Left ventricle myocardium inferior (tissue), 1 donor: ENCODE data around the gene ATXN7L1. TPM values are rescaled to one million over a fixed set of nuclear protein-coding genes. Genes with fewer than 3 reads are reported as not detected.

Experiments
- DNase-seq: peaks from one replicate; pipeline ENCODE4 v3.0.0-alpha.2; 2020
- H3K27ac ChIP-seq: fragments of 200-600 bp; replicated peaks from 2 replicates; pipeline ENCODE4 v1.8.0; 2021
- H3K27me3 ChIP-seq: fragments of 200-600 bp; 2 replicates; pipeline ENCODE4 v1.8.0; 2021; ENCODE audit warnings: low read depth
- H3K36me3 ChIP-seq: fragments of 200-600 bp; 2 replicates; pipeline ENCODE4 v1.8.0; 2021
- H3K4me1 ChIP-seq: fragments of 200-600 bp; 2 replicates; pipeline ENCODE4 v1.8.0; 2021
- H3K4me3 ChIP-seq: fragments of 200-600 bp; 2 replicates; pipeline ENCODE4 v1.8.0; 2021; ENCODE audit warnings: mild to moderate bottlenecking, moderate library complexity
- H3K9me3 ChIP-seq: fragments of 200-600 bp; replicated peaks from 2 replicates; pipeline ENCODE4 v1.8.0; 2021
- CTCF ChIP-seq: fragments of 200-600 bp; IDR thresholded peaks from 2 replicates; pipeline ENCODE4 v1.8.0; 2021; ENCODE audit warnings: antibody characterized with exemption, mild to moderate bottlenecking, borderline replicate concordance
- intact Hi-C: fragments of 100-400 bp; cut with micrococcal nuclease; formaldehyde crosslinking; loops from one replicate; pipeline ENCODE4 v1.11.0; 2022
- total RNA-seq: library from RNA; stranded (reverse); fragmentation: NEBNext Ultra II Directional; extraction: Animal tissue kit (Norgen Biotek cat#: 25700); gene quantifications from one replicate; pipeline ENCODE4 v1.2.1, GENCODE V29; 2021
- donor health status: DM: no; HTN: yes; CAD: no; lungs with severe emphysema.

Gene ATXN7L1
- total RNA-seq, 1 donor from 2014 or later, result 6.2 TPM

GRCh38 chr7:105917659-105918058 lies 41.3 kb upstream of the ATXN7L1 start:
- Histone ChIP-seq H3K27me3 (no peaks in the 10 kb centered on the region), H3K4me1 (no peaks in the 10 kb centered on the region), H3K27ac (no peak overlapping the region), H3K4me3 (no peak overlapping the region), H3K36me3 (no peaks in the 10 kb centered on the region), H3K9me3 (no peaks in the 10 kb centered on the region)
- DNase-seq, result no peak
- TF ChIP-seq CTCF, result no peak
- intact Hi-C loops, result no loop called here

GRCh38 chr7:105916603-105917002 lies 40.2 kb upstream of the ATXN7L1 start:
- no peaks in the 10 kb centered on the region for H3K27me3 ChIP-seq
- no peak for TF ChIP-seq CTCF
- intact Hi-C loops, result no loop called here
- H3K4me1 ChIP-seq, result no peaks in the 10 kb centered on the region
- DNase-seq, result no peak
- H3K4me3 ChIP-seq, result no peak overlapping the region
- H3K9me3 ChIP-seq, result no peaks in the 10 kb centered on the region
- no peaks in the 10 kb centered on the region for H3K36me3 ChIP-seq
- no peak overlapping the region for H3K27ac ChIP-seq

GRCh38 chr7:105913947-105914346 lies 37.5 kb upstream of the ATXN7L1 start:
- no peak overlapping the region for H3K27ac ChIP-seq
- H3K4me3 ChIP-seq, result no peak overlapping the region
- DNase-seq, result no peak
- H3K36me3 ChIP-seq, result peaks cover 6% of the 10 kb centered on the region
- H3K27me3 ChIP-seq, result no peaks in the 10 kb centered on the region
- no peaks in the 10 kb centered on the region for H3K4me1 ChIP-seq
- H3K9me3 ChIP-seq, result peaks cover 7% of the 10 kb centered on the region
- intact Hi-C loops, result no loop called here
- no peak for TF ChIP-seq CTCF

- Histone ChIP-seq H3K9me3 (peaks cover 7% of the 10 kb centered on the region), H3K36me3 (peaks cover 6% of the 10 kb centered on the region), H3K27ac (no peak overlapping the region), H3K4me1 (peaks cover 2% of the 10 kb centered on the region), H3K27me3 (no peaks in the 10 kb centered on the region), H3K4me3 (no peak overlapping the region)
- no peak for TF ChIP-seq CTCF
- DNase-seq, result no peak
- intact Hi-C loops, result no loop called here
These were observed 35.7 kb upstream of the ATXN7L1 start for GRCh38 chr7:105911961-105912575.

- H3K27ac ChIP-seq, result no peak overlapping the region
- no peak for TF ChIP-seq CTCF
- H3K36me3 ChIP-seq, result peaks cover 6% of the 10 kb centered on the region
- H3K27me3 ChIP-seq, result no peaks in the 10 kb centered on the region
- intact Hi-C loops, result no loop called here
- no peak for DNase-seq
- no peak overlapping the region for H3K4me3 ChIP-seq
- peaks cover 10% of the 10 kb centered on the region for H3K4me1 ChIP-seq
- peaks cover 7% of the 10 kb centered on the region for H3K9me3 ChIP-seq
These were observed 33.8 kb upstream of the ATXN7L1 start for GRCh38 chr7:105910172-105910571.
